ENCODE data around the gene DYNC2H1. TPM values are rescaled to one million over a fixed set of nuclear protein-coding genes. Genes with fewer than 3 reads are reported as not detected.

DYNC2H1 gene
- total and polyA plus RNA-seq, 9 donors = 13.5 to 49.1 (median 26.2) TPM

DNA sequence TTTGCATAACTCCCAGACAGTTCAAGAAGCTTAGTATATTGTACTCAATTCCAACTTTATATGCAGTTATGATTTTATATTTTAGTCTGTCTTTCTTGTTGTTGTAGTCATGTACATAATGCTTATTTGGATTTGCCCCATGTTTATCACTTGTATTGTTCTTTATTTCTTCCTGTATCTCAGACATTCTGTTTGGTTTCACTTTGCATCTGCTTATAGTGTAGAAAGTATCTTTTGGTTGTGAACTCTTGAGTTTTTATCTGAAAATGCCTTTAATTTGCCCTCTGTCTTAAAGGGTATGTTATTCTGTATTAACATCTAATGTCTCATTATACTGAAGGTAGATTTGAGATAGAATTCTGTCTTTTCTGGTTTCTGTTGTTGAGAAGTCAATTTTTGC is 275.4 kb downstream of the DYNC2H1 start:
- Histone ChIP-seq H3K4me1 (ENCODE audit: insufficient read depth) (no peaks in the 10 kb centered on the region), H3K9me3 (no peaks in the 10 kb centered on the region), H3K4me3 (no peak overlapping the region), H3K27ac (no peak overlapping the region), H3K27me3 (no peaks in the 10 kb centered on the region), H3K36me3 (no peaks in the 10 kb centered on the region)
- no peak for DNase-seq
- intact Hi-C loops (cut with DNase I) = no loop called here
- TF ChIP-seq, protein P1, sequence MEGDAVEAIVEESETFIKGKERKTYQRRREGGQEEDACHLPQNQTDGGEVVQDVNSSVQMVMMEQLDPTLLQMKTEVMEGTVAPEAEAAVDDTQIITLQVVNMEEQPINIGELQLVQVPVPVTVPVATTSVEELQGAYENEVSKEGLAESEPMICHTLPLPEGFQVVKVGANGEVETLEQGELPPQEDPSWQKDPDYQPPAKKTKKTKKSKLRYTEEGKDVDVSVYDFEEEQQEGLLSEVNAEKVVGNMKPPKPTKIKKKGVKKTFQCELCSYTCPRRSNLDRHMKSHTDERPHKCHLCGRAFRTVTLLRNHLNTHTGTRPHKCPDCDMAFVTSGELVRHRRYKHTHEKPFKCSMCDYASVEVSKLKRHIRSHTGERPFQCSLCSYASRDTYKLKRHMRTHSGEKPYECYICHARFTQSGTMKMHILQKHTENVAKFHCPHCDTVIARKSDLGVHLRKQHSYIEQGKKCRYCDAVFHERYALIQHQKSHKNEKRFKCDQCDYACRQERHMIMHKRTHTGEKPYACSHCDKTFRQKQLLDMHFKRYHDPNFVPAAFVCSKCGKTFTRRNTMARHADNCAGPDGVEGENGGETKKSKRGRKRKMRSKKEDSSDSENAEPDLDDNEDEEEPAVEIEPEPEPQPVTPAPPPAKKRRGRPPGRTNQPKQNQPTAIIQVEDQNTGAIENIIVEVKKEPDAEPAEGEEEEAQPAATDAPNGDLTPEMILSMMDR (IDR thresholded peaks at IDR 0.05) = no peak
- TF ChIP-seq POLR2A (IDR thresholded peaks at IDR 0.05) = no peak
- no peak for TF ChIP-seq EP300 (IDR thresholded peaks at IDR 0.05)

DNA sequence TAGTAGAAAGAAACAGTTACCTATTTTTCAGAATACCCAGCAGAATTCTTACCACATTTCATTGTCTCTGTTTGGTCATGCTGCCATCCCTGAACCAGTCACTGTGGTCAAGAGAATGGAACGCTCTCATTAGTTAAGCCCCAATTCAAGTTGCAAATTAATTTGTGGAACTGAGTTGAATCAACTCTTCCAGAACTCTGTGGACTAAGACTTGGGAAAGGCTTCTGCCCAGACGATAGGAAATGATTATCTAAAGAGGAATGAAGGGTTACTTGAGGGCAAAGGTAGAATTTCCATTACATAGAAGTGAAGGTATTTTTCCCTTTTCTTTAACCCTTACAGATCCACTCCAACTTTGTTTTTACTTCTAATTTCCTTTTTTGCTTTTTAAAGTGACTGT is 286.4 kb downstream of the DYNC2H1 start:
- WGBS, 3 donors = 57 to 65% (median 62%) methylated on average over 2 of the region's 2 CpGs
- H3K27ac ChIP-seq = no peak overlapping the region
- no peak for DNase-seq
- no peak overlapping the region for H3K4me3 ChIP-seq
- intact Hi-C loops (cut with DNase I) = no loop called here
- no peaks in the 10 kb centered on the region for H3K4me1 ChIP-seq (ENCODE audit: insufficient read depth)
- H3K27me3 ChIP-seq = no peaks in the 10 kb centered on the region
- H3K36me3 ChIP-seq = no peaks in the 10 kb centered on the region
- TF ChIP-seq, protein P1 (IDR thresholded peaks at IDR 0.05) = no peak
- TF ChIP-seq EP300 (IDR thresholded peaks at IDR 0.05) = no peak
- TF ChIP-seq POLR2A (IDR thresholded peaks at IDR 0.05) = no peak
- no peaks in the 10 kb centered on the region for H3K9me3 ChIP-seq

DNA sequence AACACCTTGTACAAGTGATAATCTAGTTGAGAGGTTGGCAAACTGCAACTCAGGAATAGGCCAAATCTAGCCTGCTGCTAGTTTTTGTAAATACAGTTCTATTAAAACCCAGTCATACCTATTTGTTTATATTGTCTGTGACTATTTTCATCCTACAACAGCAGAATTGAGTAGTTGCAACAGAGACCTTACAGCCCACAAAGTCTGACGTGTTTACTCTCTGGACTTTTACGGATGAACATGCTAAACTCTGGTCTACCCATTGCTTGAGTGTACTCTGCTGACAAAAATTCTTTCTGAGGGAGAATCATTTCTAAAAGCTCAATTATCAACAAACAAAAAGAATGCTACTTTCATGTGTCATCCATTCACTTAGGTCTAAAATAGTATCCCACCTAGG is 287.0 kb downstream of the DYNC2H1 start:
- no peaks in the 10 kb centered on the region for H3K9me3 ChIP-seq
- no peak for DNase-seq
- WGBS, 3 donors = 90 to 94% (median 91%) methylated on average over 2 of the region's 2 CpGs
- H3K4me1 ChIP-seq (ENCODE audit: insufficient read depth) = no peaks in the 10 kb centered on the region
- TF ChIP-seq EP300 (IDR thresholded peaks at IDR 0.05) (no peak), POLR2A (IDR thresholded peaks at IDR 0.05) (no peak)
- TF ChIP-seq, protein P1 (IDR thresholded peaks at IDR 0.05) = no peak
- no peak overlapping the region for H3K4me3 ChIP-seq
- H3K27ac ChIP-seq = no peak overlapping the region
- no peaks in the 10 kb centered on the region for H3K36me3 ChIP-seq
- H3K27me3 ChIP-seq = no peaks in the 10 kb centered on the region
- intact Hi-C loops (cut with DNase I) = no loop called here

DNA sequence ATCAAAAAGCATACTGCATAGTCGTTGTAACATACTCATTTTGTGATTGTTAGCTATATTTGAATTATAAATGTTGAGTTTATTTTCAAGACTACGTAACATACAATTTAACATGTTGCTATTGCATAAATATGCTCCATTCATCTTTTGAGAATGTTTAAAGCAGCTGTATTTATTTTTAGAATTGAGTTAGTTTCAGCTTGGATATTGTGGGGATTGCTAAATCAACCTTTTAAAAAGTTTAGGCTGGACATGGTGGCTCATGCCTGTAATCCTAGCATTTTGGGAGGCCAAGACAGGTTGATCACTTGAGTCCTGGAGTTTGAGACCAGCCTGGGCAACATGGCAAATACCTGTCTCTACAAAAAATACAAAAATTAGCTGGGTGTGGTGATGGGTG is 288.1 kb downstream of the DYNC2H1 start:
- no peak for TF ChIP-seq EP300 (IDR thresholded peaks at IDR 0.05)
- TF ChIP-seq, protein P1 (IDR thresholded peaks at IDR 0.05) = no peak
- no peak for TF ChIP-seq POLR2A (IDR thresholded peaks at IDR 0.05)

DNA sequence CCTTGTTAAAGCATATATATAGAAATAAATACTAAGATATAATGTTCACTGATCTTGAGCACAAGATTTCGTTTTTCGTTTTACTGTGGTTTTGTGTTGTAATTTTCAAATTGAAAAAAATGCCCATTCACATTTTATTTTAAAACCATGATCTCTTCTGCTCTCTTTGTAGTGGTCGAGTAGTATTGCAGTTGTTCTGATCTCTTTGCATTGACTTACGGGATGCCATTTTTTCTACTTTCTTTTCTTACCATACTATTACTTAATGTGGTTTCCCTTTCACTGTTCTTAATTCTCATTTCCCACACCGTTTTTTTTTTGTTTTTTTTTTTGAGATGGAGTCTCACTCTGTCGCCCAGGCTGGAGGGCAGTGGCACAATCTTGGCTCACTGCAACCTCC is 289.6 kb downstream of the DYNC2H1 start:
- 80 to 86% (median 80%) methylated on average over 6 of the region's 6 CpGs for WGBS, 3 donors

More for the DNA sequence above, 288.1 kb downstream of the DYNC2H1 start:
- intact Hi-C loops (cut with DNase I) = no loop called here
- no peak overlapping the region for H3K4me3 ChIP-seq
- 43 to 72% (median 44%) methylated on average over 2 of the region's 2 CpGs for WGBS, 3 donors
- H3K36me3 ChIP-seq = no peaks in the 10 kb centered on the region
- no peak for DNase-seq
- H3K9me3 ChIP-seq = no peaks in the 10 kb centered on the region
- H3K27ac ChIP-seq = no peak overlapping the region
- no peaks in the 10 kb centered on the region for H3K27me3 ChIP-seq
- no peaks in the 10 kb centered on the region for H3K4me1 ChIP-seq (ENCODE audit: insufficient read depth)

More for the DNA sequence above, 289.6 kb downstream of the DYNC2H1 start:
- Histone ChIP-seq H3K27ac (no peak overlapping the region), H3K27me3 (no peaks in the 10 kb centered on the region), H3K36me3 (no peaks in the 10 kb centered on the region), H3K9me3 (no peaks in the 10 kb centered on the region), H3K4me1 (ENCODE audit: insufficient read depth) (no peaks in the 10 kb centered on the region), H3K4me3 (no peak overlapping the region)
- no peak for DNase-seq
- intact Hi-C loops (cut with DNase I) = no loop called here
- TF ChIP-seq, protein P1 (IDR thresholded peaks at IDR 0.05) = no peak
- TF ChIP-seq EP300 (IDR thresholded peaks at IDR 0.05) = no peak
- no peak for TF ChIP-seq POLR2A (IDR thresholded peaks at IDR 0.05)
